A549 treated with DMSO at 1 μM for 4 hours (cell line): ENCODE measurements around the gene OR4C15. TPM values are rescaled to one million over a fixed set of nuclear protein-coding genes. Genes with fewer than 3 reads are reported as not detected.

Experiments
- total RNA-seq: library from RNA; stranded (reverse); fragments of 200-300 nt; extraction: Qiagen RNA extraction; gene quantifications from 5 replicates; pipeline ENCODE4 v1.2.3, GENCODE V29; 2022; ENCODE audit warnings: low read depth

The OR4C15 gene
- not detected in 5 replicates for total RNA-seq

GRCh38 chr11:55554169-55554568 lies at the start of gene OR4C15:
OR4C15 (plus strand) TSS chr11:55554469; CDS start chr11:55554469, 0 bp downstream.

GRCh38 chr11:55571828-55572227 lies 17.6 kb downstream of the OR4C15 start, which contains the start of gene OR4C16:
OR4C16 (plus strand) TSS chr11:55572128; CDS start chr11:55572128, 0 bp downstream.

Other genes with a start within 250 kb of the OR4C15 start
- gene OR4A16, start 211.3 kb upstream of the OR4C15 start, total RNA-seq = not detected in 5 replicates
- not detected in 5 replicates for gene OR4A15, start 186.5 kb upstream of the OR4C15 start, total RNA-seq
- gene OR4C16, start 17.7 kb downstream of the OR4C15 start, total RNA-seq = not detected in 5 replicates
- gene OR4C11, start 53.2 kb downstream of the OR4C15 start, total RNA-seq = not detected in 5 replicates
- gene OR4P4, start 80.6 kb downstream of the OR4C15 start, total RNA-seq = not detected in 5 replicates
- gene OR4S2, start 93.9 kb downstream of the OR4C15 start, total RNA-seq = not detected in 5 replicates
- not detected in 5 replicates for gene OR4C6, start 107.7 kb downstream of the OR4C15 start, total RNA-seq
- not detected in 5 replicates for gene OR5D13, start 219.0 kb downstream of the OR4C15 start, total RNA-seq
- gene OR5D14, start 241.1 kb downstream of the OR4C15 start, total RNA-seq = not detected in 5 replicates